B cell (primary cell): ENCODE data around the gene CANX. TPM values are rescaled to one million over a fixed set of nuclear protein-coding genes. Genes with fewer than 3 reads are reported as not detected.

Source experiments
- ATAC-seq: fragments of 200-7000 bp; cut with Tn5 transposase; one replicate; pipeline ENCODE4 v1.10.0; 2021; ENCODE audit warnings: low read depth, mild to moderate bottlenecking, moderate number of reproducible peaks, moderate library complexity
- CTCF ChIA-PET: fragments of 350-600 bp; sonication (Branson Sonifier 250); formaldehyde crosslinking; loops from one replicate; lab custom pipeline; 2021; ENCODE audit warnings: antibody characterized with exemption, inconsistent platforms; lab: Charles Lee
- POLR2A ChIA-PET: fragments of 350-600 bp; sonication (Branson Sonifier 250); formaldehyde crosslinking; loops from one replicate; lab custom pipeline; 2021; ENCODE audit warnings: antibody characterized with exemption; lab: Charles Lee
- DNase-seq: peaks from one replicate; pipeline ENCODE4 v3.0.0; 2013
- H2AFZ ChIP-seq: 2 replicates; pipeline ENCODE4 v1.6.1; 2012; ENCODE audit warnings: mild to moderate bottlenecking, low read depth, low read length; ENCODE audit not compliant: insufficient read depth, poor library complexity, severe bottlenecking
- H3K27ac ChIP-seq, 2 donors: 1 replicate in 1 of 2; 2 replicates in 1 of 2; pipeline ENCODE4 v1.5.1; 2012 to 2013; ENCODE audit warnings: low read length in 2 of 2, mild to moderate bottlenecking in 2 of 2, moderate library complexity in 1 of 2
- H3K27me3 ChIP-seq, 4 experiments: fragments of 200-600 bp in 1 of 4; sonication (generic) in 1 of 4; replicated peaks in 1 of 4; 1 replicate in 2 of 4; 2 replicates in 2 of 4; pipeline versions ENCODE4 v1.6.1 to v1.7.0; 2013 to 2016; ENCODE audit warnings: low read length in 3 of 4, mild to moderate bottlenecking in 2 of 4, mixed read lengths in 1 of 4, moderate library complexity in 1 of 4; ENCODE audit not compliant: insufficient read depth in 4 of 4, control insufficient read depth in 3 of 4; ENCODE audit errors: control extremely low read depth in 1 of 4
- H3K36me3 ChIP-seq, 2 experiments: replicated peaks in 1 of 2; 1 replicate in 1 of 2; 2 replicates in 1 of 2; pipeline versions ENCODE4 v1.6.1 to v1.7.1; 2013; ENCODE audit warnings: low read length in 1 of 2; ENCODE audit not compliant: insufficient read depth in 2 of 2, control insufficient read depth in 1 of 2; ENCODE audit errors: control extremely low read depth in 1 of 2, extremely low read depth in 1 of 2
- H3K4me1 ChIP-seq, 2 donors: fragments of 200-600 bp in 1 of 2; sonication (generic) in 1 of 2; 1 replicate in 1 of 2; 2 replicates in 1 of 2; pipeline versions ENCODE4 v1.5.1 to v1.6.1; 2013 to 2017; ENCODE audit warnings: low read length in 2 of 2; ENCODE audit not compliant: control insufficient read depth in 2 of 2, insufficient read depth in 2 of 2
- H3K4me2 ChIP-seq: replicated peaks from 2 replicates; pipeline ENCODE3; 2012; ENCODE audit warnings: mild to moderate bottlenecking, low read depth, low read length; ENCODE audit not compliant: poor library complexity, severe bottlenecking
- H3K4me3 ChIP-seq, 5 experiments: fragments of 200-600 bp in 1 of 5; sonication (generic) in 1 of 5; 1 replicate in 3 of 5; 2 replicates in 2 of 5; pipeline versions ENCODE4 v1.5.1 to v1.7.0; 2011 to 2016; ENCODE audit warnings: low read length in 4 of 5, mild to moderate bottlenecking in 4 of 5, low read depth in 2 of 5, control low read depth in 1 of 5, moderate library complexity in 1 of 5; ENCODE audit not compliant: insufficient read depth in 1 of 5; ENCODE audit errors: control extremely low read depth in 1 of 5, extremely low read depth in 1 of 5
- H3K79me2 ChIP-seq: fragments of 200-600 bp; sonication (generic); one replicate; pipeline ENCODE4 v1.6.0; 2016; ENCODE audit warnings: low read length; ENCODE audit not compliant: control insufficient read depth, insufficient read depth
- H3K9ac ChIP-seq: fragments of 200-600 bp; sonication (generic); 2 replicates; pipeline ENCODE4 v1.6.1; 2017; ENCODE audit warnings: mild to moderate bottlenecking, low read length, moderate library complexity
- H3K9me3 ChIP-seq, 3 donors: one replicate each; pipeline versions ENCODE4 v1.6.1 to v1.7.1; 2013; ENCODE audit warnings: low read length in 2 of 3; ENCODE audit not compliant: control insufficient read depth in 2 of 3, insufficient read depth in 1 of 3; ENCODE audit errors: control extremely low read depth in 1 of 3
- H4K20me1 ChIP-seq: 2 replicates; pipeline ENCODE4 v1.6.0; 2012; ENCODE audit warnings: mild to moderate bottlenecking, low read length; ENCODE audit not compliant: insufficient read depth, control insufficient read depth, poor library complexity, severe bottlenecking
- H3K27ac Mint-ChIP-seq: one replicate; pipeline ENCODE4 v1.8.0; 2021; ENCODE audit warnings: mixed read lengths
- H3K27me3 Mint-ChIP-seq: one replicate; pipeline ENCODE4 v1.8.0; 2021; ENCODE audit warnings: mixed read lengths
- H3K4me1 Mint-ChIP-seq: one replicate; pipeline ENCODE4 v1.8.0; 2021; ENCODE audit warnings: mixed read lengths
- H3K4me3 Mint-ChIP-seq: one replicate; pipeline ENCODE4 v1.8.0; 2021; ENCODE audit warnings: mixed read lengths
- H3K9me3 Mint-ChIP-seq: one replicate; pipeline ENCODE4 v1.8.0; 2022; ENCODE audit warnings: mixed read lengths; ENCODE audit not compliant: insufficient read depth
- EZH2 ChIP-seq: IDR thresholded peaks from 2 replicates; pipeline ENCODE4 v1.6.1; 2012; ENCODE audit warnings: borderline replicate concordance, low read depth, mild to moderate bottlenecking, moderate library complexity, low read length; ENCODE audit not compliant: insufficient read depth, poor library complexity, severe bottlenecking
- WGBS: methylation state at CpG from one replicate; pipeline ENCODE4 v1.1.5; 2013; ENCODE audit warnings: missing lambda C conversion rate; ENCODE audit not compliant: insufficient coverage; 5-methylcytosine and 5-hydroxymethylcytosine counted together
- intact Hi-C: fragments of 100-400 bp; cut with micrococcal nuclease; formaldehyde crosslinking; loops from one replicate; pipeline ENCODE4 v1.10.0; 2022
- polyA plus RNA-seq: library from polyadenylated mRNA; depleted of rRNA; stranded (reverse); fragments of >200 nt; gene quantifications from 2 replicates; pipeline ENCODE4 v1.2.3, GENCODE V29; 2012
- total RNA-seq, 2 donors: library from RNA; stranded (reverse); fragments of 120-200 nt in 1 of 2; gene quantifications; 1 replicate in 1 of 2; 2 replicates in 1 of 2; pipeline versions ENCODE4 v1.2.3 to v1.2.4, GENCODE V29; 2013 to 2022
- TF ChIP-seq, protein P1 (sequence below): fragments of 200-600 bp; IDR thresholded peaks from one replicate; pipeline ENCODE4 v1.8.0; 2022; ENCODE audit warnings: antibody characterized with exemption, mild to moderate bottlenecking

Gene CANX
- total and polyA plus RNA-seq, 2 donors (not counting 1 experiment from before 2014, with no cell fraction given), result 21.0 to 179 TPM

DNA sequence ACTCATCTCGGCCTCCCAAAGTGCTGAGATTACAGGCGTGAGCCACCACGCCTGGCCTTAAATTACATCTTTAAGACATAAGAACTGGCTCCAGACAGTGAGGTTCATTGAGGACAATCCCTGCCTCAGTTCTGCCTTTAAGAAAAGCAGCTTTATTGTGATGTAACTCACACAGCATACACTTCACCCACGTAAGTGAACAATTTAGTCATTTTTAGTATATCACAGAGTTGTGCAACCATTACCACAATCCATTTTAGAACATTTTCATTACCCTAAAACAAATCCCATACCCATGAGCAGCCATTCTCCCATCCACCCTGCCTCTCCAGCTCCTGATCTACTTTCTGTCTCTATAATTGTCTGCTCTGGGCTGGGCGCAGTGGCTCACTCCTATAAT is 71.0 kb downstream of the CANX start:
- Histone ChIP-seq H4K20me1 (peaks cover 37% of the 10 kb centered on the region), H3K4me1 (peaks cover 0 to 3% of the 10 kb centered on the region in 2 donors), H3K9me3 (no peaks in the 10 kb centered on the region), H2AFZ (no peak overlapping the region), H3K27ac (no peak overlapping the region), H3K27me3 (no peaks in the 10 kb centered on the region), H3K4me2 (no peak overlapping the region), H3K9ac (no peak overlapping the region), H3K79me2 (peaks cover 59% of the 10 kb centered on the region), H3K36me3 (peaks cover 3 to 88% of the 10 kb centered on the region in 2 experiments), H3K4me3 (no peak overlapping the region)
- CTCF ChIA-PET, result no interaction called here
- POLR2A ChIA-PET, result no interaction called here
- no peaks in the 10 kb centered on the region for H3K27me3 Mint-ChIP-seq
- 100% methylated on average over 3 of the region's 5 CpGs for WGBS
- DNase-seq (no peak), ATAC-seq (no peak)
- H3K27ac Mint-ChIP-seq, result no peak overlapping the region
- no peak overlapping the region for H3K4me3 Mint-ChIP-seq
- H3K9me3 Mint-ChIP-seq, result no peaks in the 10 kb centered on the region
- TF ChIP-seq, protein P1, sequence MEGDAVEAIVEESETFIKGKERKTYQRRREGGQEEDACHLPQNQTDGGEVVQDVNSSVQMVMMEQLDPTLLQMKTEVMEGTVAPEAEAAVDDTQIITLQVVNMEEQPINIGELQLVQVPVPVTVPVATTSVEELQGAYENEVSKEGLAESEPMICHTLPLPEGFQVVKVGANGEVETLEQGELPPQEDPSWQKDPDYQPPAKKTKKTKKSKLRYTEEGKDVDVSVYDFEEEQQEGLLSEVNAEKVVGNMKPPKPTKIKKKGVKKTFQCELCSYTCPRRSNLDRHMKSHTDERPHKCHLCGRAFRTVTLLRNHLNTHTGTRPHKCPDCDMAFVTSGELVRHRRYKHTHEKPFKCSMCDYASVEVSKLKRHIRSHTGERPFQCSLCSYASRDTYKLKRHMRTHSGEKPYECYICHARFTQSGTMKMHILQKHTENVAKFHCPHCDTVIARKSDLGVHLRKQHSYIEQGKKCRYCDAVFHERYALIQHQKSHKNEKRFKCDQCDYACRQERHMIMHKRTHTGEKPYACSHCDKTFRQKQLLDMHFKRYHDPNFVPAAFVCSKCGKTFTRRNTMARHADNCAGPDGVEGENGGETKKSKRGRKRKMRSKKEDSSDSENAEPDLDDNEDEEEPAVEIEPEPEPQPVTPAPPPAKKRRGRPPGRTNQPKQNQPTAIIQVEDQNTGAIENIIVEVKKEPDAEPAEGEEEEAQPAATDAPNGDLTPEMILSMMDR, result no peak
- peaks cover 7% of the 10 kb centered on the region for H3K4me1 Mint-ChIP-seq
- intact Hi-C loops, result no loop called here

DNA sequence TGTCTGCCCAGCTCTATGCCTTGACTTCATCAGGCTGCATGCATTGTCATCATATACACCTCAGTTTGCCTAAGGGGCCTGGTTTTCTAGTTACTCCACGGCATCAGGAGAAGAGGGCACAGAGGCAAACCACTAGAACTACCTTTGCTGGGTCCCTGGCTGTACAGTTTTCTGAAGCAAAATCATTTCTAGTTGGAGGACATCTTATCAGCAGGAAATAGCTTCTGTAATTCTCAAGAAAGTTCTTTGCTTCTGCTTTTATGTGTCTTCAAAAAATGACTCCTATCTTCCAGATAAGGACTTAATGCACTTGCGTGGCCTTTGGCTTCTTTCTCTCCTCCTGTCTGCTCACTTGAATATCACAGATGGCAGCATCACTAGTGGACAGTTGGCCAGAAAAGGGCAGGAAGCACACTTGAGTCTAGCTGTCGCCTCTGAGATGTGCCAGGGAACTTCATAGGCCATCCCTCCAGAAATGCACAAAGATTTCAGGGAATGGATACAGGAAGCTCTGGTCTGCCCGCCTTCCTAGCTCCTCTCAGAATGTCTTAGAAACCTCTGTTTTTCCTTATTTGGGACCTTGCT is 72.6 kb downstream of the CANX start:
- Mint-ChIP-seq H3K4me3 (no peak overlapping the region), H3K9me3 (no peaks in the 10 kb centered on the region), H3K4me1 (peaks cover 7% of the 10 kb centered on the region), H3K27ac (no peak overlapping the region), H3K27me3 (no peaks in the 10 kb centered on the region)
- intact Hi-C loops, result no loop called here
- DNase-seq (no peak), ATAC-seq (no peak)
- no peak overlapping the region for H3K4me3 ChIP-seq
- H3K27me3 ChIP-seq, result no peaks in the 10 kb centered on the region
- H3K27ac ChIP-seq, result no peak overlapping the region
- peaks cover 3 to 89% of the 10 kb centered on the region in 2 experiments for H3K36me3 ChIP-seq
- no peak overlapping the region for H2AFZ ChIP-seq
- H3K4me2 ChIP-seq, result no peak overlapping the region
- H3K9me3 ChIP-seq, result no peaks in the 10 kb centered on the region
- H4K20me1 ChIP-seq, result peaks cover 22% of the 10 kb centered on the region
- 100% methylated on average over 3 of the region's 4 CpGs for WGBS
- CTCF ChIA-PET, result interaction anchor here (1.5 kb wide), 1 partner anchor 8 kb away, joined by 4 read pairs; no protein-coding TSS in a partner anchor
- TF ChIP-seq, protein P1, result no peak
- no peak for TF ChIP-seq EZH2
- H3K4me1 ChIP-seq, result peaks cover 0 to 2% of the 10 kb centered on the region in 2 donors
- no peak overlapping the region for H3K9ac ChIP-seq
- POLR2A ChIA-PET, result no interaction called here
- H3K79me2 ChIP-seq, result peaks cover 43% of the 10 kb centered on the region
